ENCODE data around the gene TXNL1. TPM values are rescaled to one million over a fixed set of nuclear protein-coding genes. Genes with fewer than 3 reads are reported as not detected.

The TXNL1 gene
- total RNA-seq, 1 experiment from 2014 or later = 90.4 TPM

GRCh38 chr18:56575819-56576663 lies 62.4 kb downstream of the TXNL1 start:
- no peak overlapping the region for H4K91ac ChIP-seq (ENCODE audit: insufficient read length, low read depth, low read length)
- no peaks in the 10 kb centered on the region for H3K23me2 ChIP-seq (ENCODE audit: insufficient read length, low read depth, low read length, poor library complexity, severe bottlenecking)
- no peaks in the 10 kb centered on the region; the same call in 1 of the 2 replicates for H3K27me3 Mint-ChIP-seq (ENCODE audit: low read depth)
- H3K23ac ChIP-seq (ENCODE audit: insufficient read length, low read depth, low read length) = no peak overlapping the region
- peak; percentile 83 for TF ChIP-seq CTCF (conservative IDR thresholded peaks at IDR 0.05)
- no peak overlapping the region for H3K27ac ChIP-seq (ENCODE audit: insufficient read length, low read depth, low read length)
- H4K8ac ChIP-seq (replicated peaks; ENCODE audit: insufficient read length, low read depth, low read length) = no peak overlapping the region
- H2BK120ac ChIP-seq (ENCODE audit: low read depth, low read length, poor library complexity, severe bottlenecking) = no peak overlapping the region
- DNase-seq = no peak
- no peak overlapping the region for H2AK5ac ChIP-seq (ENCODE audit: insufficient read length, low read length)
- H2AFZ ChIP-seq (ENCODE audit: low read length) = no peak overlapping the region
- no peak overlapping the region for H2BK5ac ChIP-seq (ENCODE audit: insufficient read length, low read length)
- peaks cover 17 to 20% of the 10 kb centered on the region in 2 experiments for H3K4me1 Mint-ChIP-seq
- H2BK20ac ChIP-seq (ENCODE audit: low read depth, low read length, poor library complexity, severe bottlenecking) = no peak overlapping the region
- no peak overlapping the region for H4K5ac ChIP-seq (ENCODE audit: insufficient read length, low read depth, low read length)
- no peak overlapping the region for H3K4me2 ChIP-seq (ENCODE audit: insufficient read depth, insufficient read length, low read length)
- no peak overlapping the region for H3K14ac ChIP-seq (ENCODE audit: insufficient read depth, low read length)
- no peak overlapping the region for H3K56ac ChIP-seq (ENCODE audit: insufficient read length, low read depth, low read length)
- no peaks in the 10 kb centered on the region for H3K79me1 ChIP-seq (ENCODE audit: insufficient read depth, low read depth, low read length, poor library complexity, severe bottlenecking)
- H3K9ac ChIP-seq (ENCODE audit: extremely low read depth, insufficient read length, low read length) = no peak overlapping the region
- peaks cover 5% of the 10 kb centered on the region; the same call in 1 of the 2 replicates for H3K4me1 ChIP-seq (ENCODE audit: insufficient read depth, low read length)
- no peak overlapping the region for H2BK12ac ChIP-seq (ENCODE audit: insufficient read length, low read depth, low read length)
- H3K9me3 ChIP-seq (ENCODE audit: control insufficient read depth, low read depth, low read length) = no peaks in the 10 kb centered on the region
- H3K18ac ChIP-seq (ENCODE audit: insufficient read length, low read depth, low read length) = no peak overlapping the region
- H3K4me3 Mint-ChIP-seq = no peak overlapping the region; a peak in 1 of 5 replicates
- no peaks in the 10 kb centered on the region; a peak in 1 of 5 replicates for H3K9me3 Mint-ChIP-seq
- no peaks in the 10 kb centered on the region for H3K27me3 ChIP-seq (ENCODE audit: insufficient read depth, low read length)
- WGBS (ENCODE audit: extremely low coverage, insufficient read length, low lambda C conversion rate) = no CpG with 5 or more reads among the region's 8 CpGs
- H3K4ac ChIP-seq (ENCODE audit: low read depth, low read length) = no peak overlapping the region
- H3T11ph ChIP-seq (ENCODE audit: low read length) = no peak overlapping the region
- H4K20me1 ChIP-seq (ENCODE audit: control insufficient read depth, insufficient read depth, insufficient read length) = no peaks in the 10 kb centered on the region
- H3K79me2 ChIP-seq (ENCODE audit: insufficient read depth, low read length) = no peaks in the 10 kb centered on the region
- no peak overlapping the region for H2BK15ac ChIP-seq (ENCODE audit: low read depth, low read length)
- no peaks in the 10 kb centered on the region for H3K36me3 Mint-ChIP-seq (ENCODE audit: insufficient read depth in 1 of 3, low read depth in 3 of 3)
- no peak overlapping the region for H3K27ac Mint-ChIP-seq
